Motor neuron (in vitro differentiated cells): Measurements from ENCODE around the gene MEA1. TPM values are rescaled to one million over a fixed set of nuclear protein-coding genes. Genes with fewer than 3 reads are reported as not detected.

Experiments used
- ATAC-seq, 8 experiments: fragments of 200-7000 bp; cut with Tn5 transposase; replicated peaks in 6 of 8; 2 replicates each; pipeline ENCODE4 v1.8.0; 2021; ENCODE audit warnings: mild to moderate bottlenecking in 8 of 8, moderate library complexity in 8 of 8
- H3K27ac ChIP-seq, 2 donors: fragments of 250-450 bp; sonication (Bioruptor Pico); 2 replicates each; pipeline ENCODE4 v1.9.0; 2021; ENCODE audit warnings: antibody characterized with exemption in 2 of 2, mild to moderate bottlenecking in 2 of 2, moderate library complexity in 1 of 2
- H3K4me1 ChIP-seq, 2 donors: fragments of 250-450 bp; sonication (Bioruptor Pico); replicated peaks in 1 of 2; 2 replicates each; pipeline ENCODE4 v1.6.1; 2021; ENCODE audit warnings: antibody characterized with exemption in 2 of 2, mild to moderate bottlenecking in 2 of 2, moderate library complexity in 1 of 2
- H3K4me3 ChIP-seq, 5 donors: fragments of 250-450 bp; sonication (Bioruptor Pico); 2 replicates each; pipeline ENCODE4 v1.9.0; 2021; ENCODE audit warnings: antibody characterized with exemption in 5 of 5, mild to moderate bottlenecking in 5 of 5, moderate library complexity in 4 of 5
- WGBS, 10 experiments: fragments of 450-650 bp; shearing (Covaris generic); methylation state at CpG; one replicate each; pipeline ENCODE4 v1.0.0; 2022; 5-methylcytosine and 5-hydroxymethylcytosine counted together
- in situ Hi-C, 9 experiments: fragments of 400-800 bp; cut with MboI; loops; one replicate each; pipeline ENCODE4 v1.15.0; 2021; ENCODE audit warnings: low sequenced_read_pairs in 9 of 9, low pct_unique_long_range_greater_than_20kb in 2 of 9; ENCODE audit not compliant: unreplicated experiment in 9 of 9
- total RNA-seq, 8 experiments: library from RNA; unstranded; fragments of 300-600 nt; gene quantifications; 2 replicates each; pipeline versions ENCODE4 v1.2.3 to v1.2.4, GENCODE V29; 2022

Gene MEA1
- total RNA-seq, 8 experiments from 2014 or later = 47.7 to 111 (median 72.7) TPM

DNA sequence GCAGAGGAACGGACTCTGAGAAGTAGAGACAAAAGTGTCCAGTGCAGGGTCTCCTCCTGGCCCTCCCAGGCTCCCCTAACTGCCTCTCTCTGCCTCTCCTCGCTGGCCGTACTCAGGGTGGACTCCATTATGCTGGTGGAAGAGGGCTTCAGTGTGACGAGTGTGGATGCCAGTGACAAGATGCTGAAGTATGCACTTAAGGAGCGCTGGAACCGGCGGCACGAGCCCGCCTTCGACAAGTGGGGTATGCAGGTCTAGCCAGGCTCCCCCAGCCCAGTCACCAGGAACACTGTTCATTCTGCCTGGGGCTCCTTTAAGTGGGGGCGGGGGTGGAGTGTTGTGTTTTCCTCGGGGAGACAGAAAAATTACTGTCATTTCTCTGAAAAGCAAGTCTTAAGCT lies 51.6 kb downstream of the MEA1 start:
- WGBS, 10 experiments = 60 to 100% (median 85%) methylated on average over 1 to 8 of the region's 12 CpGs; no CpG with 5 or more reads in 3 of the 10 experiments
- in situ Hi-C loops = no loop called here
- H3K4me1 ChIP-seq = peaks cover 0 to 6% of the 10 kb centered on the region in 2 donors
- ATAC-seq = no peak
- no peak overlapping the region for H3K4me3 ChIP-seq
- H3K27ac ChIP-seq = no peak overlapping the region

Other genes with a start within 250 kb of the MEA1 start
- 10 to 100 TPM in 1 of 8 experiments, 1 to 10 TPM in 7; 4.0 to 10.4 (median 8.8) TPM for gene BICRAL, start 231.9 kb downstream of the MEA1 start, total RNA-seq
- gene RPL7L1, start 134.3 kb downstream of the MEA1 start, total RNA-seq = 100 to 1,000 TPM in 5 of 8 experiments, 10 to 100 TPM in 3; 69.1 to 186 (median 109) TPM
- gene PTCRA, start 97.9 kb downstream of the MEA1 start, total RNA-seq = under 1 TPM in 1 of 8 experiments, not detected in 7; 0.45 TPM
- gene CNPY3, start 84.5 kb downstream of the MEA1 start, total RNA-seq = 10 to 100 TPM; 29.6 to 49.1 (median 33.4) TPM
- under 1 TPM in 6 of 8 experiments, not detected in 2; 0.11 to 0.62 (median 0.38) TPM for gene GNMT, start 53.2 kb downstream of the MEA1 start, total RNA-seq
- gene PEX6, start 34.8 kb downstream of the MEA1 start, total RNA-seq = 10 to 100 TPM in 7 of 8 experiments, 1 to 10 TPM in 1; 8.6 to 24.3 (median 18.0) TPM
- gene PPP2R5D, start 29.4 kb downstream of the MEA1 start, total RNA-seq = 10 to 100 TPM; 18.4 to 40.4 (median 29.4) TPM
- 100 to 1,000 TPM in 4 of 8 experiments, 10 to 100 TPM in 4; 63.1 to 135 (median 100) TPM for gene KLHDC3, start 303 bp upstream of the MEA1 start, total RNA-seq
- gene RRP36, start 7.7 kb upstream of the MEA1 start, total RNA-seq = 10 to 100 TPM; 44.1 to 85.0 (median 65.1) TPM
- gene CUL7, start 39.9 kb upstream of the MEA1 start, total RNA-seq = 10 to 100 TPM; 14.4 to 33.7 (median 25.1) TPM
- 10 to 100 TPM; 25.0 to 81.6 (median 42.7) TPM for gene MRPL2, start 45.5 kb upstream of the MEA1 start, total RNA-seq
- 10 to 100 TPM; 18.7 to 57.3 (median 32.7) TPM for gene KLC4, start 45.7 kb upstream of the MEA1 start, total RNA-seq
- gene PTK7, start 62.4 kb upstream of the MEA1 start, total RNA-seq = 100 to 1,000 TPM in 3 of 8 experiments, 10 to 100 TPM in 5; 27.2 to 197 (median 48.3) TPM
- gene SRF, start 157.3 kb upstream of the MEA1 start, total RNA-seq = 10 to 100 TPM in 5 of 8 experiments, 1 to 10 TPM in 3; 8.5 to 25.9 (median 16.2) TPM
- gene CUL9, start 168.2 kb upstream of the MEA1 start, total RNA-seq = 10 to 100 TPM; 15.3 to 70.3 (median 23.3) TPM
- gene DNPH1, start 215.5 kb upstream of the MEA1 start, total RNA-seq = 10 to 100 TPM; 15.3 to 73.6 (median 33.9) TPM
- gene TTBK1, start 229.5 kb upstream of the MEA1 start, total RNA-seq = 10 to 100 TPM in 3 of 8 experiments, 1 to 10 TPM in 4, under 1 TPM in 1; 0.41 to 13.6 (median 8.4) TPM